ENCODE measurements around the gene ANKDD1B.

ANKDD1B gene

GRCh38 chr5:75584641-75585040 is 26.6 kb upstream of the ANKDD1B start:
- TF ChIP-seq EGR1 (IDR thresholded peaks at IDR 0.05) (no peak), RAD21 (IDR thresholded peaks at IDR 0.05; ENCODE audit: low read depth) (peak; percentile 26; the same call in 1 of the 2 replicates)

GRCh38 chr5:75588666-75589065 is 22.6 kb upstream of the ANKDD1B start:
- TF ChIP-seq CREB1 (IDR thresholded peaks at IDR 0.05; ENCODE audit: low read depth) (no peak), EGR1 (IDR thresholded peaks at IDR 0.05) (no peak), TEAD4 (IDR thresholded peaks at IDR 0.05) (no peak), ZBTB7A (IDR thresholded peaks at IDR 0.05; ENCODE audit: low read depth) (no peak), TCF12 (IDR thresholded peaks at IDR 0.05; ENCODE audit: low read depth) (no peak), NFIC (IDR thresholded peaks at IDR 0.05) (no peak), TAF1 (IDR thresholded peaks at IDR 0.05; ENCODE audit: low read depth) (no peak), USF1 (IDR thresholded peaks at IDR 0.05) (no peak), EP300 (IDR thresholded peaks at IDR 0.05; ENCODE audit: borderline replicate concordance) (no peak), CEBPB (IDR thresholded peaks at IDR 0.05) (no peak), REST (IDR thresholded peaks at IDR 0.05; ENCODE audit: low read depth) (no peak), MAX (IDR thresholded peaks at IDR 0.05) (no peak), YY1 (IDR thresholded peaks at IDR 0.05; ENCODE audit: low read depth) (no peak), RAD21 (IDR thresholded peaks at IDR 0.05; ENCODE audit: low read depth) (no peak), FOXM1 (IDR thresholded peaks at IDR 0.05; ENCODE audit: borderline replicate concordance, low read depth) (no peak)

GRCh38 chr5:75600535-75600934 is 10.7 kb upstream of the ANKDD1B start:
- no peak for TF ChIP-seq TAF1 (IDR thresholded peaks at IDR 0.05; ENCODE audit: low read depth)
- TF ChIP-seq NFIC (IDR thresholded peaks at IDR 0.05) = no peak
- no peak for TF ChIP-seq CEBPB (IDR thresholded peaks at IDR 0.05)
- TF ChIP-seq YY1 (IDR thresholded peaks at IDR 0.05; ENCODE audit: low read depth) = no peak
- TF ChIP-seq TEAD4 (IDR thresholded peaks at IDR 0.05) = no peak
- TF ChIP-seq USF1 (IDR thresholded peaks at IDR 0.05) = no peak
- no peak for TF ChIP-seq EP300 (IDR thresholded peaks at IDR 0.05; ENCODE audit: borderline replicate concordance)

- TF ChIP-seq EP300 (IDR thresholded peaks at IDR 0.05; ENCODE audit: borderline replicate concordance) (no peak), CREB1 (IDR thresholded peaks at IDR 0.05; ENCODE audit: low read depth) (no peak), RAD21 (IDR thresholded peaks at IDR 0.05; ENCODE audit: low read depth) (no peak), YY1 (IDR thresholded peaks at IDR 0.05; ENCODE audit: low read depth) (no peak), FOXM1 (IDR thresholded peaks at IDR 0.05; ENCODE audit: borderline replicate concordance, low read depth) (no peak), TEAD4 (IDR thresholded peaks at IDR 0.05) (no peak), TCF12 (IDR thresholded peaks at IDR 0.05; ENCODE audit: low read depth) (no peak), EGR1 (IDR thresholded peaks at IDR 0.05) (no peak), MAX (IDR thresholded peaks at IDR 0.05) (no peak), USF1 (IDR thresholded peaks at IDR 0.05) (no peak), NFIC (IDR thresholded peaks at IDR 0.05) (no peak), TAF1 (IDR thresholded peaks at IDR 0.05; ENCODE audit: low read depth) (no peak)
Measured at GRCh38 chr5:75601567-75601966, 9.7 kb upstream of the ANKDD1B start.

GRCh38 chr5:75601996-75602395 is 9.3 kb upstream of the ANKDD1B start:
- no peak for TF ChIP-seq NFIC (IDR thresholded peaks at IDR 0.05)
- TF ChIP-seq TAF1 (IDR thresholded peaks at IDR 0.05; ENCODE audit: low read depth) = no peak
- no peak for TF ChIP-seq FOXM1 (IDR thresholded peaks at IDR 0.05; ENCODE audit: borderline replicate concordance, low read depth)
- no peak for TF ChIP-seq EP300 (IDR thresholded peaks at IDR 0.05; ENCODE audit: borderline replicate concordance)
- no peak for TF ChIP-seq REST (IDR thresholded peaks at IDR 0.05; ENCODE audit: low read depth)
- TF ChIP-seq MAX (IDR thresholded peaks at IDR 0.05) = no peak
- no peak for TF ChIP-seq USF1 (IDR thresholded peaks at IDR 0.05)
- TF ChIP-seq TCF12 (IDR thresholded peaks at IDR 0.05; ENCODE audit: low read depth) = no peak
- TF ChIP-seq CREB1 (IDR thresholded peaks at IDR 0.05; ENCODE audit: low read depth) = no peak
- no peak for TF ChIP-seq TEAD4 (IDR thresholded peaks at IDR 0.05)
- no peak for TF ChIP-seq ZBTB7A (IDR thresholded peaks at IDR 0.05; ENCODE audit: low read depth)

Data from Ishikawa (cell line).